Lung (tissue), 12 donors: Measurements from ENCODE around the gene CPSF4. TPM values are rescaled to one million over a fixed set of nuclear protein-coding genes. Genes with fewer than 3 reads are reported as not detected.

ENCODE experiments used
- ATAC-seq: fragments of 200-7000 bp; cut with Tn5 transposase; one replicate; pipeline ENCODE4 v1.9.1; 2020; ENCODE audit warnings: moderate number of reproducible peaks; ENCODE audit not compliant: insufficient read depth, low FRiP score
- DNase-seq, 3 donors: peaks; one replicate each; pipeline ENCODE4 v3.0.0-alpha.2; 2013 to 2017
- H3K27ac ChIP-seq, 2 donors: one replicate each; pipeline ENCODE4 v1.5.1; 2013; ENCODE audit warnings: mild to moderate bottlenecking in 2 of 2, moderate library complexity in 2 of 2, control low read depth in 1 of 2, inconsistent platforms in 1 of 2, low read depth in 1 of 2, low read length in 1 of 2
- H3K27me3 ChIP-seq, 3 donors: one replicate each; pipeline ENCODE4 v1.5.1; 2013; ENCODE audit warnings: low read length in 2 of 3; ENCODE audit not compliant: control insufficient read depth in 3 of 3, insufficient read depth in 3 of 3
- H3K36me3 ChIP-seq, 4 donors: one replicate each; pipeline ENCODE4 v1.5.1; 2013; ENCODE audit warnings: low read length in 4 of 4, mild to moderate bottlenecking in 1 of 4, moderate library complexity in 1 of 4; ENCODE audit not compliant: control insufficient read depth in 4 of 4, insufficient read depth in 4 of 4
- H3K4me1 ChIP-seq, 5 donors: one replicate each; pipeline ENCODE4 v1.5.1; 2013; ENCODE audit warnings: low read length in 5 of 5, mild to moderate bottlenecking in 2 of 5, moderate library complexity in 1 of 5; ENCODE audit not compliant: control insufficient read depth in 5 of 5, insufficient read depth in 5 of 5
- H3K4me3 ChIP-seq: one replicate; pipeline ENCODE4 v1.5.1; 2013; ENCODE audit warnings: mild to moderate bottlenecking, control low read depth, moderate library complexity
- H3K9ac ChIP-seq, 2 donors: one replicate each; pipeline ENCODE4 v1.5.1; 2013; ENCODE audit warnings: low read length in 2 of 2, control low read depth in 1 of 2; ENCODE audit not compliant: insufficient read depth in 1 of 2
- H3K9me3 ChIP-seq, 4 donors: one replicate each; pipeline ENCODE4 v1.5.1; 2013; ENCODE audit warnings: low read length in 3 of 4, mild to moderate bottlenecking in 1 of 4, moderate library complexity in 1 of 4; ENCODE audit not compliant: control insufficient read depth in 4 of 4, insufficient read depth in 3 of 4
- CTCF ChIP-seq: IDR thresholded peaks from 2 replicates; pipeline ENCODE4 v1.5.1; 2012; ENCODE audit warnings: mild to moderate bottlenecking; ENCODE audit errors: control extremely low read depth, extremely low read depth
- WGBS, 2 donors: extraction: QIAGEN DNeasy Blood & Tissue Kit; methylation state at CpG; one replicate each; pipeline ENCODE4 v1.1.7; 2013; 5-methylcytosine and 5-hydroxymethylcytosine counted together
- polyA plus RNA-seq, 2 donors: library from polyadenylated mRNA; stranded (reverse); fragments of 200-250 nt; gene quantifications; one replicate each; pipeline ENCODE4 v1.2.1, GENCODE V29; 2013
- total RNA-seq, 2 donors: library from RNA; depleted of rRNA in 1 of 2; stranded (reverse); fragments of >200 nt in 1 of 2; gene quantifications; one replicate each; pipeline ENCODE4 v1.2.1, GENCODE V29; 2014 to 2021
- donor health status: control.
- donor health status: control.
- donor health status: Bipolar disorder and iron deficiency.
- donor health status: healthy.
- donor health status: DM: yes; HTN: yes; CAD: no.

CPSF4 gene
- total and polyA plus RNA-seq, 4 donors, result 18.3 to 36.8 (median 27.7) TPM

GRCh38 chr7:99452541-99452940 lies 13.8 kb downstream of the CPSF4 start:
- 94 to 98% methylated on average over 13 of the region's 13 CpGs for WGBS, 2 donors

GRCh38 chr7:99453105-99453504 lies 14.4 kb downstream of the CPSF4 start:
- Histone ChIP-seq H3K27me3 (no peaks in the 10 kb centered on the region), H3K36me3 (peaks cover 0 to 88% (median 35%) of the 10 kb centered on the region in 4 donors), H3K9me3 (no peaks in the 10 kb centered on the region), H3K4me3 (no peak overlapping the region), H3K9ac (no peak overlapping the region), H3K4me1 (no peaks in the 10 kb centered on the region), H3K27ac (no peak overlapping the region)
- no peak for ATAC-seq
- no peak for DNase-seq
- no peak for TF ChIP-seq CTCF
- 88 to 92% methylated on average over 11 of the region's 11 CpGs for WGBS, 2 donors

More at GRCh38 chr7:99452541-99452940, 13.8 kb downstream of the CPSF4 start:
- no peaks in the 10 kb centered on the region for H3K27me3 ChIP-seq
- H3K4me3 ChIP-seq, result no peak overlapping the region
- ATAC-seq (no peak), DNase-seq (no peak)
- no peak overlapping the region for H3K27ac ChIP-seq
- no peak for TF ChIP-seq CTCF
- H3K9ac ChIP-seq, result no peak overlapping the region
- no peaks in the 10 kb centered on the region for H3K9me3 ChIP-seq
- no peaks in the 10 kb centered on the region for H3K4me1 ChIP-seq
- peaks cover 0 to 87% (median 34%) of the 10 kb centered on the region in 4 donors for H3K36me3 ChIP-seq

- H3K4me1 ChIP-seq, result peaks cover 0 to 1% (median 0%) of the 10 kb centered on the region in 5 donors
- DNase-seq (no peak), ATAC-seq (no peak)
- peaks cover 3 to 74% (median 45%) of the 10 kb centered on the region in 4 donors for H3K36me3 ChIP-seq
- no peak overlapping the region for H3K9ac ChIP-seq
- no peaks in the 10 kb centered on the region for H3K27me3 ChIP-seq
- TF ChIP-seq CTCF, result no peak
- no peak overlapping the region for H3K27ac ChIP-seq
- 81 to 89% methylated on average over 9 of the region's 9 CpGs for WGBS, 2 donors
- no peaks in the 10 kb centered on the region for H3K9me3 ChIP-seq
- H3K4me3 ChIP-seq, result no peak overlapping the region
These were observed 17.1 kb downstream of the CPSF4 start for GRCh38 chr7:99455874-99456273.

GRCh38 chr7:99456288-99456687 lies 17.5 kb downstream of the CPSF4 start:
- DNase-seq (no peak), ATAC-seq (no peak)
- Histone ChIP-seq H3K9me3 (no peaks in the 10 kb centered on the region), H3K27ac (no peak overlapping the region), H3K36me3 (peaks cover 3 to 72% (median 44%) of the 10 kb centered on the region in 4 donors), H3K4me3 (no peak overlapping the region), H3K4me1 (peaks cover 0 to 2% (median 0%) of the 10 kb centered on the region in 5 donors), H3K27me3 (no peaks in the 10 kb centered on the region), H3K9ac (no peak overlapping the region)
- 78 to 79% methylated on average over 13 of the region's 13 CpGs for WGBS, 2 donors
- no peak for TF ChIP-seq CTCF
